Kidney epithelial cell (primary cell): ENCODE data around the gene NAA35. TPM values are rescaled to one million over a fixed set of nuclear protein-coding genes. Genes with fewer than 3 reads are reported as not detected.

Source experiments
- DNase-seq: peaks from one replicate; pipeline ENCODE4 v3.0.0-alpha.2; 2010; ENCODE audit warnings: low read depth
- H3K27me3 ChIP-seq: 2 replicates; pipeline ENCODE4 v1.6.0; 2011; ENCODE audit warnings: low read length; ENCODE audit not compliant: control insufficient read depth, insufficient read depth
- H3K36me3 ChIP-seq: 2 replicates; pipeline ENCODE4 v1.5.1; 2011; ENCODE audit warnings: low read length; ENCODE audit not compliant: control insufficient read depth, insufficient read depth
- H3K4me3 ChIP-seq: 2 replicates; pipeline ENCODE4 v1.5.1; 2011; ENCODE audit warnings: low read depth, mild to moderate bottlenecking, control low read depth, low read length
- total RNA-seq: library from RNA; depleted of rRNA; stranded (reverse); fragments of >200 nt; gene quantifications from 2 replicates; pipeline ENCODE4 v1.2.3, GENCODE V29; 2015
- TF ChIP-seq, protein P1 (sequence below): IDR thresholded peaks from 2 replicates; pipeline ENCODE4 v1.5.1; 2011; ENCODE audit warnings: mild to moderate bottlenecking, moderate library complexity, low read length, control low read depth, inconsistent platforms; ENCODE audit not compliant: insufficient read depth, poor library complexity, severe bottlenecking

Gene NAA35
- total RNA-seq, 1 donor from 2014 or later = 30.3 TPM

DNA sequence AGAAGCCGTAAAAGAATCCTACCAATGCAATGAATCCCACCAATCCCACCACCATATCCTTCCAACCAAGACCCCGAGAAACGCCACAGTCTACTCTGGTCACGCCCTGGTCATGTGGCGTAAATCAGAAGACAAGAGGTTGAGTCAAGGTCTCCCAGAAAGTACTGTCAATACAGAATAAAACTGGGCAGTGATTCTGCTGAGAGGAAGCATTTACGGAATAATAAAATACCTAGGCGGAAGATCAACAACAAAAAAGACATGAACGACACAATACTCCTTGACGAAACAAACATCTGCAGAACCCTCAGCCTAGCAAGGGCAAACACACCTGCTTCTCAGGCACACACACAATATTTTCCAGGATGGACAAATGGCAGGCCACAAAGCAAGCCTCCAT lies 95.6 kb downstream of the NAA35 start:
- Histone ChIP-seq H3K36me3 (no peaks in the 10 kb centered on the region), H3K27me3 (no peaks in the 10 kb centered on the region), H3K4me3 (no peak overlapping the region)
- DNase-seq = no peak
- TF ChIP-seq, protein P1, sequence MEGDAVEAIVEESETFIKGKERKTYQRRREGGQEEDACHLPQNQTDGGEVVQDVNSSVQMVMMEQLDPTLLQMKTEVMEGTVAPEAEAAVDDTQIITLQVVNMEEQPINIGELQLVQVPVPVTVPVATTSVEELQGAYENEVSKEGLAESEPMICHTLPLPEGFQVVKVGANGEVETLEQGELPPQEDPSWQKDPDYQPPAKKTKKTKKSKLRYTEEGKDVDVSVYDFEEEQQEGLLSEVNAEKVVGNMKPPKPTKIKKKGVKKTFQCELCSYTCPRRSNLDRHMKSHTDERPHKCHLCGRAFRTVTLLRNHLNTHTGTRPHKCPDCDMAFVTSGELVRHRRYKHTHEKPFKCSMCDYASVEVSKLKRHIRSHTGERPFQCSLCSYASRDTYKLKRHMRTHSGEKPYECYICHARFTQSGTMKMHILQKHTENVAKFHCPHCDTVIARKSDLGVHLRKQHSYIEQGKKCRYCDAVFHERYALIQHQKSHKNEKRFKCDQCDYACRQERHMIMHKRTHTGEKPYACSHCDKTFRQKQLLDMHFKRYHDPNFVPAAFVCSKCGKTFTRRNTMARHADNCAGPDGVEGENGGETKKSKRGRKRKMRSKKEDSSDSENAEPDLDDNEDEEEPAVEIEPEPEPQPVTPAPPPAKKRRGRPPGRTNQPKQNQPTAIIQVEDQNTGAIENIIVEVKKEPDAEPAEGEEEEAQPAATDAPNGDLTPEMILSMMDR = no peak

DNA sequence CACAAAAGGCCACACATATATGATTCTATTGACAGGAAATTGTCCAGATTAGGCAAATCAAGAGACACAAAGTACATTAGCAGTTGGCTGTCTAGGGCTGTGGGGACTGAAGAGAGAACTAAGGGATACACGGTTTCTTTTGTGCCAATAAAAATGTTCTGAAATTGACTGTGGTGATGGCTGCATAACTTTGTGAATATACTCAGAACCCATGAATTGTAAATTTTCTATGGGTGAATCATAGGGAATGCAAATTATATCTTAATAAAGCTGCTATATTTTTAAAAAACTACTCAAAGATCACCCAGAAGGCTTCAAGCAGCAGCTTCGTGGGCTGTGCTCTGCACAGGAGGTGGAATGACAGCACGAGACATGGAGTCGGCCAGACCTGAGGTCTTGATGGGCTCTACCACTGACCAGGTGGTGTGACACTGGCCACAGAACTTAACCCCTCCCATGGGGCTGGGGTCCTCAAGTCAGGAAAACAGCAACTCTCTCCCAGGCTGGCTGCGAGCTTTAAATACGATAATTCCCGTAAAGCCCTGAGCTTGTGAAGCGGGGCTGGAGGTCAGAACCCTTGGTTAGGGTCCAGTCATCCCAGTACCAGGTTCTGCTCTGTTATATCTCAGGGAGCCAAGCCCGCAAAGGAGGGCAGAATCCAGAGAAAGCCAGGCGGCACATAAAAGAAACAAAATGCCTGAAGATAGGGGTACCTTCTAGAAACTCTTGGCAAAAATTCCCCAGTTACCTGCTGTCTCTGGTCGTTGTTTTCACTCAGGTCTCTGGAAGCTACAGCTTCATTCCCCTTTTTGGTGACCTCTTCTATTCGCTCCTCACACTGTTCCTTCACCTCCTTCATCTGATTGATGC lies 99.3 kb downstream of the NAA35 start:
- Histone ChIP-seq H3K4me3 (no peak overlapping the region), H3K36me3 (no peaks in the 10 kb centered on the region), H3K27me3 (no peaks in the 10 kb centered on the region)
- no peak for DNase-seq
- TF ChIP-seq, protein P1 = no peak

DNA sequence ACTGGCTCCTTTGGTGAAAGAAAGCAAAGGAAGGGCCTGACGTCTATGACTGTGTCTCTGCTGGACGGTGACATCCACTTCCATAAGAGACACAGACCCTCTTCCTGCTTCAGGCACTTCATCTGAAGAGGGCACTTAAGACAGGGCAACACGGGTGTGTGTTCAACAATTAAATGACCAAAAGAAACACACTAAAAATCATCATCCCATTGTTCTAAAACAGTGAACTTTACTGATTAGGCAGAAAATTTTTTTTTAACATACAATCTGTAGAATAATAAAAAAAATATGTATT lies 99.9 kb downstream of the NAA35 start:
- H3K4me3 ChIP-seq = no peak overlapping the region
- H3K36me3 ChIP-seq = no peaks in the 10 kb centered on the region
- H3K27me3 ChIP-seq = no peaks in the 10 kb centered on the region
- TF ChIP-seq, protein P1 = no peak
- DNase-seq = no peak

DNA sequence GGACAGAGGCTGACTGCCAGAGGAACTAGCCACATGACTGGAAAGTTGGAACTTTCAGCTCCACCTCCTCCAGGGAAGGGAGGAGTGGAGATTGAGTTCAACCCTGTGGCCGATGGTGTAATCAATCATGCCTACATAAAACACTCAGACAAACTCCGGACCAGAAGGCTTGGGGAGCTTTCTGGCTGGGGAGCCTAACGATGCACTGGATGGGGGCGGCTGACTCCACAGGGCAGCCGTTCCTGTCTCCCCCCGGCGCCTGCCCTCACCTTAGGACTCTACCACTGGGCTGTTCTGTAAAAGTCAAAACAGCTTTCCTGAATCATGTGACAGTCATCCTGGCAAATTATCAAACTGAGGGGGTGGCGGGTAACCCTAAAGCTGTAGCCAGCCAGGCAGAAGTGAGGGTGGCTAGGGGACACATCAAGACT lies 100.4 kb downstream of the NAA35 start:
- no peaks in the 10 kb centered on the region for H3K36me3 ChIP-seq
- no peaks in the 10 kb centered on the region for H3K27me3 ChIP-seq
- TF ChIP-seq, protein P1 = no peak
- DNase-seq = no peak
- no peak overlapping the region for H3K4me3 ChIP-seq

DNA sequence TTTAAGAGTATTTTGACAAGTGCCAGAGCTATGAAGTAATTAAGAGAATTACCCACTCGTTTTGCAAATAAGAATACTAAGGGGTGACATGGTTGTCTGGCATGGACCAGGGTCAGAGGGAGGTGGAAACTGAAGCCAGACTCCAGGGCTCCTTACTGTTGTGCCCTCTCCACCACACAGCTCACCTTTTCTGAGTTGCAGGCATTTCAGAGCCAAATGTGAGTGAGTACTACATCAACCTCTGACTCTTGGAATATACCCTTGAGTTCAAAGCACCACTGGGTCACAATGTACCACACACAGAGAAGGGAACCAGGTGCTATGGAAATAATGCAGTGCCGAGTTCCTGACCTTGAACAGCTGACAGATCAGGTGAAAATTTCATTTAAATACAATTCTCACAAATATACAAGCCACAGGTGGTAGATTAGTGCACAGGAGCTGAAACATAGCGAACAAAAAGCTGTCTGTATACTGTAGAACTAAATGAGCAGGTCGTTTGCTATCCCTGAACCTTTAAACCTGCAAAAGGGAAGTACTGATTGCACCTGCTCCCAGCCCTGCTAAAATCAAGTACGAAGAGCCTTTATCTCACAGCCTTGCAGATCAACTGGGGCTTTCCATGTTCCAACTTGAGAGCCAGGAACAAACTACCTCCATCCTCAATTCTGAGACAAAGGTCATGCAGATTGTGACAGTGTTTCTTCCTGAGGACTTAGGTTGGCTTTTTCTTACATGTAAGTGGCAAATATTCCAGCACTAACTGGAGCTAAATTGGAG lies 101.4 kb downstream of the NAA35 start:
- Histone ChIP-seq H3K36me3 (no peaks in the 10 kb centered on the region), H3K27me3 (no peaks in the 10 kb centered on the region), H3K4me3 (no peak overlapping the region)
- TF ChIP-seq, protein P1 = no peak
- no peak for DNase-seq
